Mucosa of gallbladder (tissue), 1 donor: ENCODE measurements around the gene C1QL4. TPM values are rescaled to one million over a fixed set of nuclear protein-coding genes. Genes with fewer than 3 reads are reported as not detected.
"Not testable (repeated sequence)": the region's sequence is repeated elsewhere in the genome, so short reads cannot be mapped to it uniquely, and the experiment has no call there.

Source experiments
- DNase-seq: peaks from one replicate; pipeline ENCODE4 v3.0.0-alpha.2; 2020; ENCODE audit warnings: low spot score
- total RNA-seq: library from RNA; stranded (reverse); gene quantifications from one replicate; pipeline ENCODE4 v1.2.1, GENCODE V29; 2021
- donor health status: DM: no; HTN: no; CAD: no.

The C1QL4 gene
- total RNA-seq, 1 donor from 2014 or later, result 0.12 TPM

DNA sequence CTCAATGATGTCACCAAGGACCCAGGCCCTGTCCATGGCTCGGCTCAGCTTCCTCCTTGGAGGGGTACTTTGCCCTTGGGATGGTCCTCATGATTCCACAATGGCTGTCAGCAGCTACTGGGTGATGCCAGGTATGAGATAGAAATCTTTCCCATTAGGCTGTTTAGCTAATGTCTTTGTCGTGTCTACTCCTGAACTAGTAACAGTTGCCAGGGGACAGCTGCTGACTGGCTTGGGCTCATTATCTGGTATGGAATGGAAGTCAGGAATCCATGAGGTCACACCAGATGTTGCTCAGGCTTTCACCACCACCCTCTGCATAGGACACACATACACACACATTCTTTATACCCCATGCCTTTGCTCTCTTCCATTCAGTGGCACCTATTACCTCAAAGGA is 32.8 kb downstream of the C1QL4 start:
- DNase-seq, result no peak

GRCh38 chr12:49301760-49302159 is 35.2 kb downstream of the C1QL4 start:
- no peak for DNase-seq

DNA sequence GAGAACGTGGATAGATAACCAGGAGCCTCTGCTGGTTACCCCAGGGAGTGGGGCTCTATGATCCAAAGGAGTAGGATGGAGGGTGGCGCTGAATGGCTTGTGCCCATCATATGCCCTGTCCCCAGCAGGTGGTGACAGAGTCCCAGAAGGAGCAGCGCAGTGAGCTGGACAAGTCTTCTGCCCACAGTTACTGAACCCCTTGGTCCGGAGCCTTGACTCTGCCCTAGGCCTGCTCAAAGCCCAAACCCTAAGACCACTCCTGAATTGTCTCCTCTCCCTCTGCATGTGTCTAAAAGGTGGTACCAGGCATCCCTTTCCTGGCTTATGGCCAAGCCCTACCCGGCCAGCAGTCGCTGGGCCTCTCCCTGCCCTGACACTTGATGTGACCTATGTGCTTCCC is 38.8 kb downstream of the C1QL4 start:
- DNase-seq, result no peak

- no peak for DNase-seq
Observed at GRCh38 chr12:49297695-49298060, 39.3 kb downstream of the C1QL4 start.

DNA sequence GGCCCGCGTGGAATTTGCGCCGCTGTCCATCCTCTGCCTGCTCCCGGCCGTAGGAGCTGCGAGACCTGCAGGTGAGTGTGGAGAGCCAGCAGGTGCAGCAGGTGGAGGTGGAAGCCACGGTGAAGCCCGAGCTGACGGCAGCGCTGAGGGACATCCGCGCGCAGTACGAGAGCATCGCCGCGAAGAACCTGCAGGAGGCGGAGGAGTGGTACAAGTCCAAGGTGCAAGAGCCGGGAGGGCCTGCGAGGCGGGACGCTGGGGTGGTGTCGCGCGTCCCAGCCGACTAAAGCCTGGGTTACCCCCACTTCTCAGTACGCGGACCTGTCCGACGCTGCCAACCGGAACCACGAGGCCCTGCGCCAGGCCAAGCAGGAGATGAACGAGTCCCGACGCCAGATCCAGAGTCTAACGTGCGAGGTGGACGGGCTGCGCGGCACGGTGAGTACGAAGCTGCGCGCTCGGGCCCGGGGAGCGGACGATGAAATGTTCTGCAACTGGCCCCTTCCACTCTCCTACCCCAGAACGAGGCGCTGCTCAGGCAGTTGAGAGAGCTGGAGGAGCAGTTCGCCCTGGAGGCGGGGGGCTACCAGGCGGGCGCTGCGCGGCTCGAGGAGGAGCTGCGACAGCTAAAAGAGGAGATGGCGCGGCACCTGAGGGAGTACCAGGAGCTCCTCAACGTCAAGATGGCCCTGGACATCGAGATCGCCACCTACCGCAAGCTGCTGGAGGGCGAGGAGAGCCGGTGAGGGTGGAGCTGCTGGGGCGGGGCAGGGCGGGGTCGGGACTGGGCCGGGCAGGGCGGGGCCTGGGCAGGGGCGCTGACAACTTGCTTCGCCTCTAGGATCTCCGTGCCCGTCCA is 39.9 kb downstream of the C1QL4 start:
- no peak for DNase-seq

DNA sequence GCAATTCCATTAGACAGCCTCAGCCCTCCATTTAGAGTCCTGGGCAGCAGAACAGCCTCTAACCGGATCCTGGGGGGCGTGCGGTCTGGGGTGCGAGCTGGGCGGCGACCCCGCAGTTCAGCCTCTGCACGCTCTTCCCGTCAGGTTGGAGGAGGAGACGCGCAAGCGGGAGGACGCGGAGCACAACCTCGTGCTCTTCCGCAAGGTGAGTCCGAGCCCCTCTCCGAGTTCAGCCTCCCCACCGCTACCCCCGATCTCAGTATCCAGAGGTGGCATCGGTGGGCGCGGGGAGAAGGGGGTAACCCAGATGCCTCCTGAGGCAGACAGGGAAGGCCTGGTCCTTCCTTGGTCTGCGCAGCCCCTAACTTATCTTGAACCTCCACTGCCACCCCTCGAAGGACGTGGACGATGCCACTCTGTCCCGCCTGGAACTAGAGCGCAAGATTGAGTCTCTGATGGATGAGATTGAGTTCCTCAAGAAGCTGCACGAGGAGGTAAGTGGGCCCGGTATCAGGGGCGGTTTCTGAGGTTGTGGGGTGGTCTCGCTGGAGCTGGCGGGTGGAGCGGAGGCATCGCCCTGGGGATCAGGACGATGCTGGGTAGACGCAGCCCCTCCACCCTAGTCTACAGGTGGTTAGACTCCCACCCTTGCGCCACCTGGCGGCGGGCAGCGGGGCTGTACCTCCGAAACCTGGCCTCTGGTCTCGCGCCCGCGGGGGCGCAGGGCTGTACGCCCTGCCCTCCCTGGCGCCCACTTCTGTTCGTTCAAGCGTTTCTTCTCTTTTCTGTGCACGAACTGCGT is 40.8 kb downstream of the C1QL4 start:
- DNase-seq, result no peak

DNA sequence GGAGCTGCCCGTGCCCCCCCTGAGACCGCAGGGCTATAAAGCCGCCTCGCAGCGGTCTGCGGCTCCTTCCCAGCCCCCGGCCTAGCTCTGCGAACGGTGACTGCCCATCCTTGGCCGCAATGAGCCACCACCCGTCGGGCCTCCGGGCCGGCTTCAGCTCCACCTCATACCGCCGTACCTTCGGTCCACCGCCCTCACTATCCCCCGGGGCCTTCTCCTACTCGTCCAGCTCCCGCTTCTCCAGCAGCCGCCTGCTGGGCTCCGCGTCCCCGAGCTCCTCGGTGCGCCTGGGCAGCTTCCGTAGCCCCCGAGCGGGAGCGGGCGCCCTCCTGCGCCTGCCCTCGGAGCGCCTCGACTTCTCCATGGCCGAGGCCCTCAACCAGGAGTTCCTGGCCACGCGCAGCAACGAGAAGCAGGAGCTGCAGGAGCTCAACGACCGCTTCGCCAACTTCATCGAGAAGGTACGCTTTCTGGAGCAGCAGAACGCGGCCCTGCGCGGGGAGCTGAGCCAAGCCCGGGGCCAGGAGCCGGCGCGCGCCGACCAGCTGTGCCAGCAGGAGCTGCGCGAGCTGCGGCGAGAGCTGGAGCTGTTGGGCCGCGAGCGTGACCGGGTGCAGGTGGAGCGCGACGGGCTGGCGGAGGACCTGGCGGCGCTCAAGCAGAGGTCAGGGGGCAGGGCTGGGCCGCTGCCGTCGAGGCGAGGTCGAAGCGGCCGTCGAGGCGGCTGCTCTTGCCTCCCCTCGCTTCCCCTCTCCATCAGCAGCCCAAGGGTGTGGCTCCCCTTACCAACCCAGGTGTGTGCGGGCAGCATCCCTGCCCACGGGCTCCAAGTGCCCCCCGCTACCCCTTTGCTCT is 41.7 kb downstream of the C1QL4 start, which contains the start of gene PRPH:
Gene PRPH, plus strand, starts transcription at position 66 of the 855 bp plus-strand sequence. Its CDS starts 54 bp downstream, at position 120.
- no peak for DNase-seq

DNA sequence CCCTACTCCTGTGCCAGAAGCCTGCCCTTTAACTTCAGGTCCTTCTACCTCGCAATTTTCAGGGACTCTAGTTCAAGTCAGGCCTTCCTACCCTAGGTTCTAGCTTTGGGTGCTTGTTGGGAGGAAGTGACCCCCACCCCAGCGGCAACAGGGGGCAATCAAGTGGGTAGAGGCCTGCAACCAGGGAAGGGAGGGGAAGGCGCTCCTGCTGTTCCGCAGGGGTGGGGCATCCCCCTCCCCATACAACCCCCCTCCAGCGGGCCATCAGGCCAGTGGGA is 42.2 kb downstream of the C1QL4 start:
- no peak for DNase-seq

- DNase-seq, result no peak
Observed at GRCh38 chr12:49294086-49294803, 42.7 kb downstream of the C1QL4 start.

DNA sequence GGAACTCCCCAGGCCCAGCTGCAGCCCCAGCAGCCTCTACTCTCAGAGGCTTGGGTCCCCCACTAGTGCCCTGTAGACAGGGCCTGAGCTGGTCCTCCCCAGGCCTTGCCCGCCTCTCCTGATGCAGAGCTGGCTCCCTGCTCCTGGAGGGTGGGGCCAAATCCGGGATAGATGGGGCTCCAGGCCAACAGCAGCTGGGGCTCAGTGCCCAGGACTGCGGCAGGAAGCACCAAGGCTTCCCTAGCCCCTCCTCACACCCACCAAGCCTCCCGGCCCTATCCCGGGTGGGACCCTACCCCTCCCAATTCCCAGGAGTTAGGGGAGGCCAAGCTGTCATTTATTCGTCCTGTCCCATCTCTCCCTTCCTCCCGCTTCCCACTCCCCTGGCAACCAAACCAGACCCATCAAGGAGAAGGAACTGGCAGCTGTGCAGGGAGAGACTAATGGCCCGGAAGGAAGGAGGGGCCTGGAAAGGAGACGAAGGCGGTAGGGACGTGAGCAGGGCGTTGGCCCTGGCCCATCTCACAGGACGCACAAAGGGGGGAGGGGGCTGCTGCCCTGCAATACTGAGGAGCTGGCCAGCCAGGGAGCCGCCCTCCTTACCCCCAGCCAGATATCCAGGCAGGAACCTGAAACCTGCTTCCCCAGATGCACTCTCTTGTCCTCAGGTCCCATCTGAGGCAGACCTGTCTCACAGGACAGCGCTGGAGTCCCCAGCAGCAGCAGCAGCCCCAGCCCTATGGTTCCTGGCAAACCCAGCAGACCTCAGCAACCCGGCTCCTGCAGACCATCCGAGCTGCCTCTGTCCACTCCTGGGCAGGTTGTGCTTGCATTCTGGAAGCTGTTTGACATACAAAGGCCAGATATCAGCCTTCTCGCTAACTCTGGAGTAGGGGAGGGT is 43.7 kb downstream of the C1QL4 start:
- DNase-seq, result no peak

DNA sequence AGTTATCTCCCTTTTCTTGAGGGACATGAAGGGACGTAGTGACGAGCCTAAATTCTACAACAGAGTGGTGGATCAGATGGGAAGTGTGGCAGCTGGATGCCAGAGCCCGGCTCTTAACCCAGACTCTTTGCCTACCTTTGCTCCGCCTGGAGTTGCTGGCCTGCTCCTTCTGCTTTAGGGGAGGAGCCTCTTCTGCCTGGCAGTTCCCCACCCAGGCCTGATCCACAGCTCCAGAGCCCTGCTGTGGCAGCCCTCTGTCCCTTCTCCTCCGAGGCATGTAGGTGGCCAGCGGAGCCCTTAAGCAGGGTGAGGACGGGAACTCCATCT is 44.3 kb downstream of the C1QL4 start:
- no peak for DNase-seq

- no peak for DNase-seq
Observed at GRCh38 chr12:49288922-49289555, 47.9 kb downstream of the C1QL4 start.

- DNase-seq, result peak; percentile 62
Observed at GRCh38 chr12:49288412-49288853, 48.6 kb downstream of the C1QL4 start.

DNA sequence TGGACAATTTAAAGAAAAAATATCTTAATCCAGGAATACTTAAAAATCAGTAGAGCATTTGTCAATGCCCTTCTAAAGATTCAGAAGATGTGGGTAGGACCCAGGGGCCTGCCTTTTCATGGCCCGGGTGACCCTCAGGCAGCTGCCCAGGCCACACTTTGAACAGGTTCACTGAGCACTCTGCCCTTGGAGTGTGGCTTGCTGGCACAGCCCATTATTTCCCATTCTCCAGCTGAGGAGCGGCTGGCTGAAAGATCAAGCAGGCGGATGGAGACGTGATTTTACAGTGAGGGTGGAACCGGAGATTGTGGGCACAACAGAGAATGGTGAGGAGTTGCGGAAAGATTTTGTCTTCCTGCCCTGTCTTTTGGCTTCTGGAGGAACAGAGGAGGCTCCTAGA is 49.1 kb downstream of the C1QL4 start:
- DNase-seq, result no peak

GRCh38 chr12:49284672-49285071 is 52.3 kb downstream of the C1QL4 start:
- no peak for DNase-seq

GRCh38 chr12:49283541-49284429 is 53.2 kb downstream of the C1QL4 start:
- DNase-seq, result no peak

GRCh38 chr12:49282740-49283375 is 54.1 kb downstream of the C1QL4 start:
- not testable (repeated sequence) for DNase-seq
